ENCODE data around the gene ANKRD33.
A peak's percentile ranks its signal among the peaks of the same experiment; 100 is the strongest.

ANKRD33 gene

DNA sequence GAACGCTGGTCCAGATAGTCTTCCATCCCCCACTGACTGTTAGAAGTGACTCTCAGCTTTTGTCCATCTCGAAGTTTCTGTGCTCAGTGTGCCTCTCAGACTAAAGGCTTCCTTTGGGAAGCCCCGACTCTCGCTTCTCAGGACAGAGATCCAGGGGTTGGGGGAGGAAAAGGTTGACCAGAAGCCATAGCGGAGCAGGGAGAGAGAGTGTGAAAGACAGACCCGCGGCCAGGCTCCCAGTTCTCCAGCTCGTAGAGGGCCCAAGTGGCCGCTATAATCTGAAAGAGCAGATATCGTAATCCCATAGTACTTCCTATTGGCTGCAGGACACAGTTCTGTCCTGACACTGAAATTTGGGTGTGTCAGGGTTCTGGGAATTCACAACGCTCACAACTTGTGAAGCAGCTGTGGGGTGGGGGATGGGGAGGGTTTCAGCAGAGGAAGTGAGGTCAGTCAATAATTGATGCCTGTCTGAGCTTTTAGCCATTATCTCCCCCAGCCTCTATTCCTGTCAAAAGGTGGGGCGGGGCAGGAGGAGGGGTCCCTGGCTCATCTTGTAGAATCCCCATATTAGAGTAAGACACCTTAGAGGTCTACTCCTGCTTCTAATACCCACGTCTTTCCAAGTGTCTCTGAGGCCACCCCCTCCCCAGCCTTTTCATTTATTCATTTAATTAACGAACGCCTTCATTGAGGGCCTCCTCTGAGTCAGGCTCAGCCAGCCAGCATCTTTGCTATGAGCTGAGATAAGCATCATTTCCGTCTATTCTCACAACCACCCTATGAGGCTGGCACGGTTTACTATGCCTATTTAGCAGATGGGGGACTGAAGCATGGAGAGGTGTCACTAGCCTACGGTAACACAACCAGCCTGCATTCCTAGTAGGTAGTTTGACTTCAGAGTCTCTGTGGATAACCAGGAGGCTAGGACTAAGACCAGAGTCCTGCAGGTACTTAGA lies 17.8 kb downstream of the ANKRD33 start:
- DNase-seq = peak; percentile 82

DNA sequence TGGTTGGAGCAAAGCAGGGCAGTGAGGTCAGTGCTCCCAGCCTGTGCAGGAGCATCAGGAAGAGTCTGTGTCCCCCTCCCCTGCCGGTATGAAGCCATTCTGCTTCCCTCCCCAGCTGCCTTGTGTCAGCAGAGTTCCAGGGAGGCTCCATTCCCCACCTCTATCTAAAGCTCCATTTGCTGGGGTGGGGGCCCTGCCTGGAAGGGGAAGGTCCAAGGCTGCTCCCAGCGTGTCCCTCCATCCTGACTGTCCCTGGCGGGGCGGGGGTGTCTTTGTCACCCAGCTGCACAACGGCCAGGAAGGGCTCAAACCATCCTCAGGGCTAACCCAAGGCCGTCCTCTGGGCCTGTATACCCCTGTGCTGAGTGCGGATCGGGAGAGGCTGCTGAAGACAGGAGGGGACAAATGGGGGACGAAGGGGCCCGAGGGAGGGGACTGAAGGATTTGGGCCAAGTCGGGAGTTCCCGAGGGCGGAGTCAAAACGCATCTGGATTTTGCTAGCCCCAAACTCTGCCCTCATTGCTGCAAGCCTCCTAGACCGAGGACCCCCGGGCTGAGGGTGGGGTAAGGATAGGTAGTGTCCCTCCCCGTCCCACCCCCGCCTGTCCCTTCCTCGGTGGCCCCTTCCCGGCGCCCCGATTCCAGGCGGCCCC lies 18.7 kb downstream of the ANKRD33 start:
- peak; percentile 76 for DNase-seq

DNA sequence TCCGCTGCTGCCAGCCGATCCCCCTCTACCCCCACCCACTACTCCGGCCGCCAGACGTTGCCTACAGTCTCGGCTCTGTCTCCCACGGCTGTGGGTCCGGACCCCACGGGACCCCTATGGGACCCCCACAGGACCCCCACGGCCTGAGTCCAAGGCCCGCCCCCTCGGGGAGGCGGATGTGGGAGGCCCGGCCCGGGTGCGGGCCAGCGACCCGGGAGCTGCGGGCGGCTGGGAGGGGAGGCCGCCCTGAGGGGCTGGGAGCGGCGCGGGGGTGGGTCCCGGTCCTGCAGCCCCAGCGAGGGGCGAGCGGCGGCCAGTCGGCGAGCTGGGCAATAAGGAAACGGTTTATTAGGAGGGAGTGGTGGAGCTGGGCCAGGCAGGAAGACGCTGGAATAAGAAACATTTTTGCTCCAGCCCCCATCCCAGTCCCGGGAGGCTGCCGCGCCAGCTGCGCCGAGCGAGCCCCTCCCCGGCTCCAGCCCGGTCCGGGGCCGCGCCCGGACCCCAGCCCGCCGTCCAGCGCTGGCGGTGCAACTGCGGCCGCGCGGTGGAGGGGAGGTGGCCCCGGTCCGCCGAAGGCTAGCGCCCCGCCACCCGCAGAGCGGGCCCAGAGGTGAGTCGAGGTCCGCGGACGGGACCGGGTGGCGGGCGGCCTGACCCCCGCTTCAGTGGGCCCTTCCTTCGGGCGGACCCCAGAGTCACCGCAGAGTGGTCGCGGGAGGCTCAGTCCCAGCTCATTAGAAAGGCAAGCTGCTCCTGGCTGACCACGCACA lies 19.4 kb downstream of the ANKRD33 start, which contains the start of gene ACVRL1:
Gene ACVRL1 (plus strand): TSS at position 422 of the 773 bp plus-strand sequence. CDS start 4,971 bp downstream, outside the sequence.
- peak; percentile 78 for DNase-seq

DNA sequence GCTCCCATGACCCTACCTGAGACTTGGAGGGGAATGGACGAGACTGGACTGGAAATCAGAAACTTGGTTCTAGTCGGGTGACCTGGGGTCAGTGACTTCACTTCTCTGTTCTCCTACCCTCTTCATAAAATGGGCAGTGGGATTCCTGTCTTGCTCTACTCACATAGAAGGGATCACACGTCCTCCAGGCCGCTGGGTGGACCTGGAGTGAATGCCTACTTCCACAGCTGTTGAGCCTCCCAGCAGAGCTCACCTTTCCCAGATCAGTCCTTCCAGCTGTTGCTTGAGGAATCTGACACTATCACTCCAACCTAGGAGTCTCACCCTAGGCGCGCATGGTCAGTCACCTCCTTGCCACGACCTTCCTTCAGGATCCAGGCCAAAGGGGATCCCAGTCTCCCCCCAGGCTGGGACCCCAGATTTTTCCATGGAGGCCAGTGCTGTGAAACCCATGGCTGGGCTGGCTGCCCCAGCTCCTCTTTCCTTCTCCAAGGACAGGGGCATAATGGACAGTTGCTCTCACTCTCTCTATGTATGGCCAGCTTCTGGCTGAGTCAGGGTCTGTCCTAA lies 20.0 kb downstream of the ANKRD33 start:
- peak; percentile 46 for DNase-seq

DNA sequence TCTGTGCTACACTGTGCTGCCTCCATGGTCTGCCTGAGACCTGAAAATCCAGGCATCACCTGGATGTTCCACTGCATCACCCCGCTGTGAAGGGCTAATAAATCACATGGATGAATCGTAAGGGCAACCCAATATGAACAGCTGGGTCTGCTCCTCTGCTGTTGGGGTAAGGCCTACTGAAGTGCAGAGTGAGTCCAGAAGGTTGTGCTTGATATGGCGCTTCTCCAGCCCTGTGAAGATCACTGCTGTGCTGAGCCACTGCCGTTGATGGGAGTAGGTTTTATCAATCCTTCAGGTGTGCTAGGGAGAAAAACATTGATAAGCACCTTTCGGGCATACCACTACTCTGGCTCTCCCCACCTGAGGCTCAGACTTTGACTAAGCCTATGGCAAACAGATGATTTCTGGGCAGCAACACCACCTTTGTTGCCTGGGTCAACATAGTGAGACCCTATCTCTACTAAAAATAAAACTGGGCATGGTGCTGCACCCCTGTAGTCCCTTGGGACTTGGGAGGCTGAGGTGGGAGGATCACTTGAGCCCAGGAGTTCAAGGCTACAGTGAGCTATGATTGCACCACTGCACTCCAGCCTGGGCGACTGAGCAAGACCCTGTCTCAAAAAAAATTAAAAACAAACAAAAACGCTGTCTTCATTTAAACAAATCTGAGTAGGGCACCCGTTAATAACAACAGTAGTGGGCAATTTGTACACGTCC lies 21.1 kb downstream of the ANKRD33 start:
- DNase-seq = peak; percentile 36

DNA sequence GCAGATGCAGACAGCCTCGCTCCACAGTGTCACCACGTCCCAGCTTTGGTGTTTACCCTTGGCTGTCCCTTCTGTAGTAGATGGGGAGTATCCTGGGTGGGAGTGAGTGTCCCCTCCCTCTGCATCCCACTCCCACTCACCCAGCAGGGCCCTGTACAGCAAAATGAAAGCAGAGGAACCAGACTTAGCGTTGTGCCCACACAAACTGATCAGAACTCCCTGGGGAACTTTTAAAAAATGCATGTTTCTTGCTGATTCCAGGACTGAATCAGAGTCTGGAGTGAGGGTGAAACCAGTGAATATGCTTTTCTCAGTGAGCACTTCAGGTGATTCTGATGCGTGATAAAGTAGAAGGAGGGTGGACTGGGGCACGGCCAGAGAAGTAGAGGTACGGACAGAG lies 22.3 kb downstream of the ANKRD33 start:
- no peak for DNase-seq

DNA sequence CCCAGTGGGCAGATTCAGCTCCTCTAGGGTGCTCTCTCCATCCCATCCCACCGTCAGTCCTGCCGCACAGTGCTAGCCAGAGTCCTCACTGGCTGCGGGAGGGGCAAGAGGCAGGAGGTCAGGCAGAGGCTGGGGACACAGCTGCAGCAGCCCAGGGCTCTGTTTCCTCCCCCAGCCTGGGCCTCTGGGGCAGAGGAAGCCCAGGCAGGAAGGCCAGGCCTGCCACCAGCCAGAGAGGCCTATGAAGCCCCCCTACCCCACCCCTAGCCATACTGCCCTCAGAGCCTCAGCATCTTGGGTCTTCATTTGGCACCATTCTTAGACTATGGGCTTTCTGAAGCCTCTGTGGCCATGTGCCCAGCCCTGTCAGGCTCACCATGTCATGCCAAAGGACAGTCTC lies 22.8 kb downstream of the ANKRD33 start:
- peak; percentile 40 for DNase-seq

DNA sequence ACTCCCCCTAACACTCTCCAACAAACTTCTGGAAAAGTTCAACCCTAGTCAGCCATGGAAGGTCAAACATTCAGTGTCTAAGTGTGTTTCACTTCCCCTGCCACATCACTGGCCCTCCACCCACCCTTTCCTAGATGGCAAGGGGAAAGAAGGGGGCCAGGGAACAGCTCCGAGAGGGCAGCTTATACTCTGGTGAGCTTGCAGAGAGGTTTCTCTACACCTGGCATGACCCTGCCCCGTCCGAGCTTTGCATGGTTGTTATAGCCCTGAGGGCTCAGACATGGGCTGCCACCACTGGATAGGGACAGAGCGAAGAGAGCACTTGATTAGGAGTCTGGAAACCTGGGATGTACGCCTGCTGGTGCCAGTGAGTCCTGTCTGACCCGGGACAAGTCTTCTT lies 23.4 kb downstream of the ANKRD33 start:
- no peak for DNase-seq

DNA sequence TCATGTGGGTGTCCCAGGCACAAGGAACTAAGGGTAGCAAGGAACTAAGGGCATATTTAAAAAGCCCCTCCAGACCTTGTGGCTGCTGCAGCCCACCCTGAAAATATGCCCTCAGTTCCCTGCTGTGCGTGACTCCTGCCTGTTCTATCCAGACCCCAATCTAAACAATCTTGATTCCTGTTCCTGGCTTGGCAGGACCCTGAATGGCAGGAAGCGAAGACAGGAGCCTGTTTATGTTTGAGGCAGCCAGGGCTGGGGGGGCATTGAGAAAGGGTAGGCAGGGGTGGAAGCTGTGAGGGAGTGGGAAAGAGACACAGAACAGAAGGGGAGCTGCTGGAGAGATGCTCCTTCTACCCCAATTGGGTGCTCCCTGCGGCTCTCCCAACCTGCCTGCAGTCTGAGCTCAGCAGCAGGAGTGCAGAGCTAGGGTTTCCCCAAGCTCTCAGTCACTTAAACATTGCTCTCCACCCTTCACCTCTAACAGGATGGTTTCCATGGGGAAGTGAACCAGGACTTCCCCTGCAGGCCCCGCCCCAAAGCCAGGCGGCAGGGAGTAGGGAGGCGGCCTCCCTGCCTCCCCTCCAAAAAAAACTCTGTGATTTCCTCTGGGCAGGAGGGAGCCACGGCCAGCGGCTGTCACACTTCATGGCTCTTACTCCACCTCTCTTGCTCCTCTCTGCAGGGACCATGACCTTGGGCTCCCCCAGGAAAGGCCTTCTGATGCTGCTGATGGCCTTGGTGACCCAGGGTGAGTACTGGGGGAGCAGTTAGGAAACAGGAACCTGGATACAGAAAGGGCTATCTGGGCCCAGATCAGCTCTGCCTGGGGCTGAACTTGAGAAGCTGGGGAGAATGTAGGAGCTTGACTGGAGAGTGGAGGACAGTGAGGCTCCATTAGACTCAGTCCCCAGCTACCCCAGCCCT lies 24.1 kb downstream of the ANKRD33 start:
- DNase-seq = no peak

DNA sequence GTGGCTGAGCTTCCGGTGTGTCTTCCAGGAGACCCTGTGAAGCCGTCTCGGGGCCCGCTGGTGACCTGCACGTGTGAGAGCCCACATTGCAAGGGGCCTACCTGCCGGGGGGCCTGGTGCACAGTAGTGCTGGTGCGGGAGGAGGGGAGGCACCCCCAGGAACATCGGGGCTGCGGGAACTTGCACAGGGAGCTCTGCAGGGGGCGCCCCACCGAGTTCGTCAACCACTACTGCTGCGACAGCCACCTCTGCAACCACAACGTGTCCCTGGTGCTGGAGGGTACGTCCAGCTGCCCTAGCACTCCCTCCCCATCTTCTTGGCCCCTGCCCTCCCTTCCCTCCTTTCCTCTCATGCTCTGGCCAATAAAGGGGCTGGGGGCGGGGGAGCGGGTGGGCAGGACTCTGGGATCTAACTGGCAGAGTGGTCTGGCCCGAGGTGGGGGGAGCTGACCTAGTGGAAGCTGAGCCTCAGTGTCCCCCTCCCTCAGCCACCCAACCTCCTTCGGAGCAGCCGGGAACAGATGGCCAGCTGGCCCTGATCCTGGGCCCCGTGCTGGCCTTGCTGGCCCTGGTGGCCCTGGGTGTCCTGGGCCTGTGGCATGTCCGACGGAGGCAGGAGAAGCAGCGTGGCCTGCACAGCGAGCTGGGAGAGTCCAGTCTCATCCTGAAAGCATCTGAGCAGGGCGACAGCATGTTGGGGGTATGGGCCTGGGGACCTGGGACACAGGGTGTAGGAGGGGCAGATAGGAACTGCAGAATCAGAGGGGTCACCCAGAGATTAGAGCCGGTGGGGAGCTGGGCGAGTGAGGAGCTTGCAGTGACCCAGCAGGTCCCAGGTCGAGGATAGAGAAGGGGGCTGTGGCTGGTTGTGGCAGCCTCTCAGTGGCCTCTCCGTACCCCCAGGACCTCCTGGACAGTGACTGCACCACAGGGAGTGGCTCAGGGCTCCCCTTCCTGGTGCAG lies 25.4 kb downstream of the ANKRD33 start:
- DNase-seq = no peak

DNA sequence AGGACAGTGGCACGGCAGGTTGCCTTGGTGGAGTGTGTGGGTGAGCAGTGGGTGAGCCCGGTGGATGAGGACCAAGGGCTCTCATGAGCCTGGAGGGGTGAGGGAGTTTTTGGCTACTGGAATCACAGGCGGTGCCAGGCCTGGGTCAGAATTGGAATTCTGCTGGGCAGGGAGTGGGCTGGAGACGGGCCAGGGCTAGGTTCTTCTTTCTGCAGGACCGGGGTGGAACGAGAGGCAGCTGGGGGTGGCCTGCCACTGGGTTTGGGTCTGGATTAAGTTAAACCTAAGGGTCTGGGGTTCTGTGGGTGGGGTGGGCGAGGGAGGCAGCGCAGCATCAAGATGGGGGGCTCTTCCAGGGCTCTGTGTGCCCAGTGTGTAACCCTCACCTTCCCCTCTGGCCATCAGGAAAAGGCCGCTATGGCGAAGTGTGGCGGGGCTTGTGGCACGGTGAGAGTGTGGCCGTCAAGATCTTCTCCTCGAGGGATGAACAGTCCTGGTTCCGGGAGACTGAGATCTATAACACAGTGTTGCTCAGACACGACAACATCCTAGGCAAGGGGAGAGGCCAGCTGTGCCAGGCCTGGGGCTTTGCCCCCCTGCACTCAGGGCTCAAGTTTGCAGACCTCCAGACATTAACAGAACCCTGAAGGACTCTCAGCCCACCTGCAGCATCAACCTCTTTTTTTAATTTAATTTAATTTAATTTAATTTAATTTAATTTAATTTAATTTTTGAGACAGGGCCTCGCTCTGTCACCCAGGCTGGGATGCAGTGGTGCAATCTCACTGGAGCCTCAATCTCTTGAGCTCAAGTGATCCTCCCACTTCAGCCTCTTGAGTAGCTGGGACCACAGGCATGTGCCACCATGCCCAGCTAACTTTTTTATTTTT lies 26.4 kb downstream of the ANKRD33 start:
- DNase-seq = no peak

DNA sequence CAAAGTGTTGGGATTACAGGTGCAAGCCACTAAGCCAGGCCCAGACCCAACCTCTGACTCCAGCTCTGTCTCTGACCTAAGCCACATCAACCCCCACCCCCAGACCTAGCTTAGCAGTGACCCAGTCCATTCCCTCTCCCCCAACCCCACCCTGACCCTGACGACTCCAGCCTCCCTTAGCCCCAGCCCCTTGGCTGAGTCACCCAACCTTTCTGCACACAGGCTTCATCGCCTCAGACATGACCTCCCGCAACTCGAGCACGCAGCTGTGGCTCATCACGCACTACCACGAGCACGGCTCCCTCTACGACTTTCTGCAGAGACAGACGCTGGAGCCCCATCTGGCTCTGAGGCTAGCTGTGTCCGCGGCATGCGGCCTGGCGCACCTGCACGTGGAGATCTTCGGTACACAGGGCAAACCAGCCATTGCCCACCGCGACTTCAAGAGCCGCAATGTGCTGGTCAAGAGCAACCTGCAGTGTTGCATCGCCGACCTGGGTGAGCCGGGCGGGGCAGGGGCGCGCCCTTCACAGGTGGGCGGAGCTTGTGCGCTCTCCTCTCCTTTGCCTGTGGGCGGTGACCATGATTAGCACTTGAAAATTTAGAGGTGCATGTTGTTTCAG lies 27.2 kb downstream of the ANKRD33 start:
- DNase-seq = no peak

DNA sequence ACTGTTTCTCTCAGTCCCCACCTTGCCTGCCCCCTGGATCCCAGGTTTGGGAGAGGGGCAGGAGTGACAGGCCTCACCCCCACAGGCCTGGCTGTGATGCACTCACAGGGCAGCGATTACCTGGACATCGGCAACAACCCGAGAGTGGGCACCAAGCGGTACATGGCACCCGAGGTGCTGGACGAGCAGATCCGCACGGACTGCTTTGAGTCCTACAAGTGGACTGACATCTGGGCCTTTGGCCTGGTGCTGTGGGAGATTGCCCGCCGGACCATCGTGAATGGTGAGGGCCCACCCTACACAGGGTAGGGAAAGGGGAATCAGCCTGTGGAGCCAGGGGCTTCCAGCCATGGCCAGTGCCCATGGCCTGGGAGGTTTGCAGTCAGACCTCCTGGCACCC lies 28.0 kb downstream of the ANKRD33 start:
- DNase-seq = no peak

DNA sequence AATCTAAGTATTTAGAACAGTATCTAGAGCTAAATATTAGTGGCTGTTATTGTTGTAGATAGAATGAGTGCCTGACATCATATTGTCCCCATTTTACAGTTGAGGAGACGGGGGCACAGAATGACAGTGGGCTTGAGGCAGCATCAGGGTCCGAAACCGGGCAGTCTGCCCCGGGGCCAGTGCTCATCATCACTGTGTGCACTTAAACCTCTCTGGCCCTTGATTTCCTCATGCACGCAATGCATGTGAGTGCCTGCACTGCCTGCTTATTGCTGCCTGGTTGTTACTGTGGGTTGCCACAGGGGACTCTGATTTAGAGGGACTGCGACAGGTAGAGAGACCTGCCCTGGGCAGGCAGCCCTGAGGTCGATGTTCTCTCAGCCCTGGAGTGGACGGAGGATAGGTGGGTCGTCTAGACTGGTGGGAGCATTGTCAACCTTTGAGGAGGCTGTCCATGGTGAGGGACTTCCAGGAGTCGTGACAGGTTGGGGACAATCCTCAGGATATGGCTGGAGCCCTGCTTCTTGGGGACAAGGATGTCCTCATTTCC lies 29.2 kb downstream of the ANKRD33 start:
- DNase-seq = no peak

DNA sequence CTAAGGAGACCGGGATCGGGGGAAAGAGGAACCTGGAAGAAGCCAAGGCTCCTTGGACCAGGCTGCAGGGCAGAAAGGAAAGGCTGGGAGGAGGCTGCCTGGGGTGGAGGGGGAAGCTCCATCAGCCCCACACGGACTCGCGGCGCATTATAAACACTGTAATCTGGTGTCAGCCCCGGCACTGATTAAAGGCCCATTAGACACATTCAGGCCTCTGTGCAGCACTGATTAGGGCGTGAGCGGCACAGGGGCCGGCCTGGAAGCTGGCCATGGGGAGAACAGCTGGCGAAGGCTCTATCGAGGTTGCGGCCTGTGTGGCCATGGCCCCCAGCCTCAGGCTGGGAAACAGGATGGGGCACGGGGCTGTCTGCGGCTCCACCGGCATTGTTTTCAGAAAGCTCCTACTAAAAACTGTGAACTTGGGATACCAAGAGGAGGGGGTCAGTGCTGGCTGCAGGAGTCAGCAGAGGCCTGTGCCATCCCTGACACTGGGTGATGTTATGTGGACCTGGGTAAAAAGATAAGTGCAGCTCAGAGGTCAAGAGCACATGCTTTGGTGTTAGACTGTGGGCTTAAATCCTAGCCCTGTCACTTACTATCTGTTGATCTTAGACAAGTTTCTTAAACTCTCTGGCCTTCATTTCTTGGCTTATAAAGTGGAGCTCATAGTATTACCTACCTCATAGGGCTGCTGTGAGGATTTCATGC lies 30.0 kb downstream of the ANKRD33 start:
- peak; percentile 40 for DNase-seq

DNA sequence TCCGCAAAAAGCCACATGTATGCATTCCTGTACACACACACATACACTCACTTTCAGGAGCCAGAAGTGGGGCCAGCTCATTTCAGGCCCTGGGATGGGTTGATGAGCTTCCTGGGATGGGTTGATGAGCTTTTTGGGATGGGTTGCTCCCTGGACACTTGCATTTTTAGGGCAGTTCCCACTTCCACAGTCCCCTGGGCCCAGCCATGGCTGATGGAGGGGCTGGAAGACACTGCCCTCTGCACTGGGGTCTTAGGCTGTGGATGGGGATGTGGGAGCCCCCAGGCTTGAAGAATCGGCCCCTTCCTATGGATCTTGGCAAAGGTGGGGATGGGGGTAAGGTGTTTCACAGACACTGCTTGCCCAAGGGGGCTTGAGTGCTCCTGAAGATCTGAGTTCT lies 32.1 kb downstream of the ANKRD33 start:
- peak; percentile 29 for DNase-seq

DNA sequence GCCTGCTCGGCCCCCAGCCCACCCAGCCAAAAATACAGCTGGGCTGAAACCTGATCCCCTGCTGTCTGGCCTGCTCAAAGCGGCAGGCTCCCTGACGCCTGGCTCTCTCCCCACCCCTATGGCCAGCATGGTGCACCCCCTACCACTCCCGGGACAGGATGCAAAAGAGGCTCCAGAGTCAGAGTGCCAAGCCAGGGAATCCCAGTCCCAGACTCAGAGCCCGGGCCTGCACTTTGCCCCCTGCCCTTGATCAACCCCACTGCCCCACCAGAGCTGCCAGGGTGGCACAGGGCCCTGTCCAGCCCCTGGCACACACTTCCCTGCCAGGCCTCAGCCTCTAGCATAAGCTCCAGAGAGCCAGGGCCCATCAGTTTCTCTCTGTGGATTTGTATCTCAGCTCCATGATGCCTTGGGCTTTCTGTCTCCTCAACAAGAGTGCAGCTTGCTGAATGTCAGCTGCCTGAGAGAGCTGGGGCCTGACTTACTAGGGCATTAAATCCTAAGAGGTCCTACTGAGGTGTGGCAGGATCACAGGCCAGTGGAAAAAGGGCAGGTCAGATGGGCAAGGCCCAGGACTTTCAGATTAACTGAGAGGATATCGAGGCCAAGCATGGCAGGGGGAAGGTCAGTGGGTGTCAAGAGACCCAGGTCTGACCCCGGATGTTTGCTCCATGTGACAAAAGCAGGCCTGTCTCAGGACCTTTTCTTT lies 33.3 kb downstream of the ANKRD33 start:
- peak; percentile 63 for DNase-seq
